Esophagus squamous epithelium (tissue), 5 donors: ENCODE data around the gene WNT2B. TPM values are rescaled to one million over a fixed set of nuclear protein-coding genes. Genes with fewer than 3 reads are reported as not detected.

Experiments used
- DNase-seq: peaks from one replicate; lab custom pipeline; 2025; lab: John Stamatoyannopoulos, UW
- H3K27ac ChIP-seq, 4 donors: fragments of 200-600 bp; sonication (generic); one replicate each; pipeline ENCODE4 v1.5.1; 2016 to 2019; ENCODE audit warnings: mild to moderate bottlenecking in 1 of 4
- H3K27me3 ChIP-seq, 4 donors: fragments of 200-600 bp; sonication (generic); 1 replicate in 3 of 4; 2 replicates in 1 of 4; pipeline versions ENCODE4 v1.5.1 to v1.6.0; 2017 to 2021; ENCODE audit warnings: antibody characterized with exemption in 1 of 4
- H3K36me3 ChIP-seq, 3 donors: fragments of 200-600 bp; sonication (generic); one replicate each; pipeline ENCODE4 v1.5.1; 2016 to 2019
- H3K4me1 ChIP-seq, 3 donors: fragments of 200-600 bp; sonication (generic); one replicate each; pipeline ENCODE4 v1.5.1; 2017 to 2019
- H3K4me3 ChIP-seq, 4 donors: fragments of 200-600 bp; sonication (generic); 1 replicate in 3 of 4; 2 replicates in 1 of 4; pipeline ENCODE4 v1.5.1; 2016 to 2019; ENCODE audit warnings: mild to moderate bottlenecking in 2 of 4, moderate library complexity in 1 of 4
- H3K9me3 ChIP-seq, 3 donors: fragments of 200-600 bp; sonication (generic); one replicate each; pipeline ENCODE4 v1.5.1; 2016 to 2019
- CTCF ChIP-seq, 6 experiments: fragments of 450-650 bp in 4 of 6; fragments of 200-600 bp in 2 of 6; sonication (generic) in 2 of 6; IDR thresholded peaks; one replicate each; pipeline ENCODE4 v1.5.1; 2016 to 2019; ENCODE audit warnings: antibody characterized with exemption in 6 of 6, mild to moderate bottlenecking in 4 of 6, moderate library complexity in 4 of 6
- POLR2A ChIP-seq, 4 donors: fragments of 450-650 bp; IDR thresholded peaks; one replicate each; pipeline ENCODE4 v1.6.1; 2017; ENCODE audit warnings: antibody characterized with exemption in 4 of 4, mild to moderate bottlenecking in 4 of 4, moderate library complexity in 3 of 4
- WGBS, 2 donors: methylation state at CpG; one replicate each; pipeline ENCODE4 v1.1.5; 2018; 5-methylcytosine and 5-hydroxymethylcytosine counted together
- intact Hi-C: fragments of 100-400 bp; cut with DNase I; formaldehyde crosslinking; loops from one replicate; pipeline ENCODE4 v1.15.0; 2022
- total RNA-seq, 4 donors: library from RNA; depleted of rRNA; stranded (reverse); fragments of >200 nt; gene quantifications; one replicate each; pipeline ENCODE4 v1.1.0, GENCODE V29; 2016
- donor health status: DM: yes; HTN: yes; CAD: no.

The WNT2B gene
- total RNA-seq, 4 donors from 2014 or later: 2.9 to 11.6 (median 8.2) TPM

- Histone ChIP-seq H3K27me3 (no peaks in the 10 kb centered on the region), H3K4me1 (peaks cover 5 to 36% (median 17%) of the 10 kb centered on the region in 3 donors), H3K4me3 (no peak overlapping the region), H3K9me3 (no peaks in the 10 kb centered on the region), H3K27ac (no peak overlapping the region), H3K36me3 (peaks cover 0 to 65% (median 0%) of the 10 kb centered on the region in 3 donors)
- DNase-seq: no peak
- TF ChIP-seq CTCF (IDR thresholded peaks at IDR 0.05) (no peak), POLR2A (IDR thresholded peaks at IDR 0.05) (no peak)
- WGBS, 2 donors: 53 to 54% methylated on average over 2 of the region's 2 CpGs
- intact Hi-C loops: loop anchor here (5.0 kb wide), 1 partner anchor 84 kb away; no protein-coding TSS in a partner anchor
These were observed 9.4 kb downstream of the WNT2B start for GRCh38 chr1:112518186-112518585.

GRCh38 chr1:112520166-112520565 lies 11.4 kb downstream of the WNT2B start:
- TF ChIP-seq CTCF (IDR thresholded peaks at IDR 0.05) (no peak), POLR2A (IDR thresholded peaks at IDR 0.05) (no peak)
- intact Hi-C loops: no loop called here
- no peaks in the 10 kb centered on the region for H3K9me3 ChIP-seq
- H3K27ac ChIP-seq: no peak overlapping the region
- DNase-seq: no peak
- H3K36me3 ChIP-seq: peaks cover 0 to 78% (median 0%) of the 10 kb centered on the region in 3 donors
- H3K27me3 ChIP-seq: no peaks in the 10 kb centered on the region
- no peak overlapping the region for H3K4me3 ChIP-seq
- WGBS, 2 donors: 83 to 91% methylated on average over 6 to 8 of the region's 9 CpGs
- H3K4me1 ChIP-seq: peaks cover 0 to 24% (median 12%) of the 10 kb centered on the region in 3 donors

- Histone ChIP-seq H3K4me1 (peaks cover 0 to 11% (median 5%) of the 10 kb centered on the region in 3 donors), H3K9me3 (no peaks in the 10 kb centered on the region), H3K4me3 (no peak overlapping the region), H3K36me3 (peaks cover 0 to 81% (median 0%) of the 10 kb centered on the region in 3 donors), H3K27me3 (no peaks in the 10 kb centered on the region), H3K27ac (no peak overlapping the region)
- no peak for TF ChIP-seq CTCF (IDR thresholded peaks at IDR 0.05)
- no peak for TF ChIP-seq POLR2A (IDR thresholded peaks at IDR 0.05)
- WGBS, 2 donors: 67% methylated on average over 1 of the region's 1 CpG; no CpG with 5 or more reads in 1 of the 2 donors
- DNase-seq: no peak
- intact Hi-C loops: no loop called here
These were observed 13.9 kb downstream of the WNT2B start for GRCh38 chr1:112522621-112523020.

GRCh38 chr1:112524251-112524650 lies 15.5 kb downstream of the WNT2B start:
- intact Hi-C loops: no loop called here
- DNase-seq: no peak

More at GRCh38 chr1:112524251-112524650, 15.5 kb downstream of the WNT2B start:
- Histone ChIP-seq H3K27me3 (no peaks in the 10 kb centered on the region), H3K36me3 (peaks cover 0 to 77% (median 0%) of the 10 kb centered on the region in 3 donors), H3K4me1 (peaks cover 4 to 14% (median 6%) of the 10 kb centered on the region in 3 donors), H3K9me3 (no peaks in the 10 kb centered on the region), H3K27ac (no peak overlapping the region), H3K4me3 (no peak overlapping the region)
- WGBS, 2 donors: 70% methylated on average over 5 of the region's 8 CpGs; no CpG with 5 or more reads in 1 of the 2 donors
- TF ChIP-seq POLR2A (IDR thresholded peaks at IDR 0.05) (no peak), CTCF (IDR thresholded peaks at IDR 0.05) (no peak)
